ENCODE measurements around the gene MUC2.

DNA sequence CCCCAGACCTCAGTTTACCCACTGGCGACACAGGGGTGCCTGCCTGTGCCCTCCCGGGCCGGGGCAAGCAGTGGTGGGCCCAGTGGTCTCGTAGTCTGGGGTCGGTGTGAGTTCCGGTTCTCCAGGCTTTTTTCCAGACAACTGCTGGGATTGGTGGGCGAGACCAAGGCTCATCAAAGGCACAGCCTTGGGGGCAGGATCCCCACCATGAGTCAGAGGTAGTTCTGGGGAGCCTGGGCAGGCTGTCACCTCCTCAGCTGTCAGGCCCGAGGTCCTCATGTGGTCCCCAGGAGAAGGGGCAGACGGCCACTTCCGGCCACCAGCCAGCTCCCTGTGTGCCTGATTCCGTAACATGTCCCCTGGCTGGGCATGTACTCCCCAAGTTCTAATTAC, 827 bp upstream of the MUC2 start:
- TF ChIP-seq SP1 (CRISPR knock-in tag; IDR thresholded peaks at IDR 0.05) (no peak), ATF1 (CRISPR knock-in tag; IDR thresholded peaks at IDR 0.05) (no peak), ATF1 (tag; IDR thresholded peaks at IDR 0.05) (no peak), NR3C1 (CRISPR knock-in tag; IDR thresholded peaks at IDR 0.05) (no peak), NFATC3 (IDR thresholded peaks at IDR 0.05) (no peak), CREB1 (IDR thresholded peaks at IDR 0.05) (no peak), CREB1 (CRISPR knock-in tag; IDR thresholded peaks at IDR 0.05) (no peak)
- TF ChIP-seq, protein P1, sequence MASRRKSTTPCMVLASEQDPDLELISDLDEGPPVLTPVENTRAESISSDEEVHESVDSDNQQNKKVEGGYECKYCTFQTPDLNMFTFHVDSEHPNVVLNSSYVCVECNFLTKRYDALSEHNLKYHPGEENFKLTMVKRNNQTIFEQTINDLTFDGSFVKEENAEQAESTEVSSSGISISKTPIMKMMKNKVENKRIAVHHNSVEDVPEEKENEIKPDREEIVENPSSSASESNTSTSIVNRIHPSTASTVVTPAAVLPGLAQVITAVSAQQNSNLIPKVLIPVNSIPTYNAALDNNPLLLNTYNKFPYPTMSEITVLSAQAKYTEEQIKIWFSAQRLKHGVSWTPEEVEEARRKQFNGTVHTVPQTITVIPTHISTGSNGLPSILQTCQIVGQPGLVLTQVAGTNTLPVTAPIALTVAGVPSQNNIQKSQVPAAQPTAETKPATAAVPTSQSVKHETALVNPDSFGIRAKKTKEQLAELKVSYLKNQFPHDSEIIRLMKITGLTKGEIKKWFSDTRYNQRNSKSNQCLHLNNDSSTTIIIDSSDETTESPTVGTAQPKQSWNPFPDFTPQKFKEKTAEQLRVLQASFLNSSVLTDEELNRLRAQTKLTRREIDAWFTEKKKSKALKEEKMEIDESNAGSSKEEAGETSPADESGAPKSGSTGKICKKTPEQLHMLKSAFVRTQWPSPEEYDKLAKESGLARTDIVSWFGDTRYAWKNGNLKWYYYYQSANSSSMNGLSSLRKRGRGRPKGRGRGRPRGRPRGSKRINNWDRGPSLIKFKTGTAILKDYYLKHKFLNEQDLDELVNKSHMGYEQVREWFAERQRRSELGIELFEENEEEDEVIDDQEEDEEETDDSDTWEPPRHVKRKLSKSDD (conservative IDR thresholded peaks at IDR 0.05; ENCODE audit: low read length) = no peak
- TF ChIP-seq, protein P2, sequence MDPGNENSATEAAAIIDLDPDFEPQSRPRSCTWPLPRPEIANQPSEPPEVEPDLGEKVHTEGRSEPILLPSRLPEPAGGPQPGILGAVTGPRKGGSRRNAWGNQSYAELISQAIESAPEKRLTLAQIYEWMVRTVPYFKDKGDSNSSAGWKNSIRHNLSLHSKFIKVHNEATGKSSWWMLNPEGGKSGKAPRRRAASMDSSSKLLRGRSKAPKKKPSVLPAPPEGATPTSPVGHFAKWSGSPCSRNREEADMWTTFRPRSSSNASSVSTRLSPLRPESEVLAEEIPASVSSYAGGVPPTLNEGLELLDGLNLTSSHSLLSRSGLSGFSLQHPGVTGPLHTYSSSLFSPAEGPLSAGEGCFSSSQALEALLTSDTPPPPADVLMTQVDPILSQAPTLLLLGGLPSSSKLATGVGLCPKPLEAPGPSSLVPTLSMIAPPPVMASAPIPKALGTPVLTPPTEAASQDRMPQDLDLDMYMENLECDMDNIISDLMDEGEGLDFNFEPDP (CRISPR knock-in tag; IDR thresholded peaks at IDR 0.05) = no peak
